BLaER1 treated with 17β-estradiol and CSF1 and Interleukin-3, amounts not matched to agents 10 nM and 100 nM (cell line): ENCODE results near the gene BTBD9.

Experiments used
- H3K27ac ChIP-seq, 11 experiments: shearing (Covaris generic); formaldehyde crosslinking; 2 replicates each; pipeline ENCODE4 v1.8.1; 2022
- H3K27me3 ChIP-seq, 11 experiments: shearing (Covaris generic); formaldehyde crosslinking; 2 replicates each; pipeline ENCODE4 v1.8.1; 2022
- H3K36me3 ChIP-seq, 11 experiments: shearing (Covaris generic); formaldehyde crosslinking; 2 replicates each; pipeline ENCODE4 v1.8.1; 2022
- H3K4me1 ChIP-seq, 10 experiments: shearing (Covaris generic); formaldehyde crosslinking; 2 replicates each; pipeline ENCODE4 v1.8.1; 2022
- H3K4me2 ChIP-seq, 11 experiments: shearing (Covaris generic); formaldehyde crosslinking; 2 replicates each; pipeline ENCODE4 v1.8.1; 2022
- H3K4me3 ChIP-seq, 10 experiments: shearing (Covaris generic); formaldehyde crosslinking; 2 replicates each; pipeline ENCODE4 v1.8.1; 2022
- H3K9ac ChIP-seq, 11 experiments: shearing (Covaris generic); formaldehyde crosslinking; 2 replicates each; pipeline ENCODE4 v1.8.1; 2022
- H3K9me3 ChIP-seq, 11 experiments: shearing (Covaris generic); formaldehyde crosslinking; replicated peaks in 1 of 11; 2 replicates each; pipeline ENCODE4 v1.8.1; 2022
- H4K20me1 ChIP-seq, 11 experiments: shearing (Covaris generic); formaldehyde crosslinking; 2 replicates each; pipeline ENCODE4 v1.8.1; 2022
- Cebpa-rat ChIP-seq, 11 experiments: shearing (Covaris generic); IDR thresholded peaks; 2 replicates each; pipeline ENCODE4 v1.8.1; 2022

Gene BTBD9

GRCh38 chr6:38270367-38270766 lies 369.4 kb downstream of the BTBD9 start:
- H3K9ac ChIP-seq: no peak overlapping the region
- peaks cover 0 to 7% (median 0%) of the 10 kb centered on the region in 10 experiments; a peak in 3 of 20 replicates for H3K4me1 ChIP-seq
- H3K27ac ChIP-seq: no peak overlapping the region
- no peaks in the 10 kb centered on the region for H3K9me3 ChIP-seq
- H3K36me3 ChIP-seq: no peaks in the 10 kb centered on the region
- 0 out of 22 replicates have a peak, but pooled peaks cover 0 to 3% (median 0%) of the 10 kb centered on the region in 11 experiments for H4K20me1 ChIP-seq
- H3K27me3 ChIP-seq: no peaks in the 10 kb centered on the region
- H3K4me2 ChIP-seq: no peak overlapping the region
- H3K4me3 ChIP-seq: no peak overlapping the region
- TF ChIP-seq Cebpa-rat (IDR thresholded peaks at IDR 0.05): no peak

- Histone ChIP-seq H3K9me3 (no peaks in the 10 kb centered on the region), H3K4me3 (no peak overlapping the region), H4K20me1 (0 out of 22 replicates have a peak, but pooled peaks cover 0 to 3% (median 0%) of the 10 kb centered on the region in 11 experiments), H3K27me3 (no peaks in the 10 kb centered on the region), H3K36me3 (no peaks in the 10 kb centered on the region), H3K9ac (no peak overlapping the region), H3K27ac (no peak overlapping the region), H3K4me1 (peaks cover 0 to 7% (median 0%) of the 10 kb centered on the region in 10 experiments; a peak in 3 of 20 replicates), H3K4me2 (no peak overlapping the region)
- no peak for TF ChIP-seq Cebpa-rat (IDR thresholded peaks at IDR 0.05)
These were observed 370.1 kb downstream of the BTBD9 start for GRCh38 chr6:38269461-38270172.

GRCh38 chr6:38268342-38268741 lies 371.4 kb downstream of the BTBD9 start:
- TF ChIP-seq Cebpa-rat (IDR thresholded peaks at IDR 0.05): no peak
- H3K27ac ChIP-seq: no peak overlapping the region
- no peaks in the 10 kb centered on the region for H3K36me3 ChIP-seq
- no peaks in the 10 kb centered on the region for H3K27me3 ChIP-seq
- H3K9ac ChIP-seq: no peak overlapping the region
- H3K4me1 ChIP-seq: peaks cover 0 to 7% (median 0%) of the 10 kb centered on the region in 10 experiments; a peak in 3 of 20 replicates
- 0 out of 22 replicates have a peak, but pooled peaks cover 0 to 3% (median 0%) of the 10 kb centered on the region in 11 experiments for H4K20me1 ChIP-seq
- H3K4me2 ChIP-seq: no peak overlapping the region
- H3K4me3 ChIP-seq: no peak overlapping the region
- no peaks in the 10 kb centered on the region for H3K9me3 ChIP-seq

GRCh38 chr6:38266921-38267354 lies 372.8 kb downstream of the BTBD9 start:
- TF ChIP-seq Cebpa-rat (IDR thresholded peaks at IDR 0.05): no peak
- Histone ChIP-seq H3K27ac (no peak overlapping the region), H3K27me3 (no peaks in the 10 kb centered on the region), H3K36me3 (no peaks in the 10 kb centered on the region), H4K20me1 (0 out of 22 replicates have a peak, but pooled peaks cover 0 to 3% (median 0%) of the 10 kb centered on the region in 11 experiments), H3K9me3 (no peaks in the 10 kb centered on the region), H3K4me3 (no peak overlapping the region), H3K4me2 (no peak overlapping the region), H3K9ac (no peak overlapping the region), H3K4me1 (peaks cover 0 to 19% (median 0%) of the 10 kb centered on the region in 10 experiments; a peak in 9 of 20 replicates)

- Histone ChIP-seq H4K20me1 (no peaks in the 10 kb centered on the region; a peak in 1 of 22 replicates), H3K36me3 (no peaks in the 10 kb centered on the region), H3K4me2 (no peak overlapping the region), H3K27ac (no peak overlapping the region), H3K4me3 (no peak overlapping the region), H3K27me3 (no peaks in the 10 kb centered on the region), H3K9ac (no peak overlapping the region), H3K9me3 (no peaks in the 10 kb centered on the region), H3K4me1 (peaks cover 0 to 31% (median under 1%) of the 10 kb centered on the region in 10 experiments; a peak in 10 of 20 replicates)
- TF ChIP-seq Cebpa-rat (IDR thresholded peaks at IDR 0.05): no peak
These were observed 375.1 kb downstream of the BTBD9 start for GRCh38 chr6:38264605-38265004.

- peak overlapping the region in 3 of 11 experiments; percentile 11 to 45 (median 43); a peak in 5 of 22 replicates for H3K4me2 ChIP-seq
- TF ChIP-seq Cebpa-rat (IDR thresholded peaks at IDR 0.05): no peak
- H3K9me3 ChIP-seq: no peaks in the 10 kb centered on the region
- no peak overlapping the region for H3K4me3 ChIP-seq
- no peak overlapping the region for H3K27ac ChIP-seq
- H4K20me1 ChIP-seq: peaks cover 0 to 5% (median 0%) of the 10 kb centered on the region in 11 experiments; a peak in 1 of 22 replicates
- no peak overlapping the region for H3K9ac ChIP-seq
- no peaks in the 10 kb centered on the region for H3K27me3 ChIP-seq
- H3K36me3 ChIP-seq: peaks cover 0 to 11% (median 0%) of the 10 kb centered on the region in 11 experiments; a peak in 3 of 22 replicates
- peaks cover 0 to 39% (median 5%) of the 10 kb centered on the region in 10 experiments; a peak in 12 of 20 replicates for H3K4me1 ChIP-seq
These were observed 377.1 kb downstream of the BTBD9 start for GRCh38 chr6:38262609-38263008.

GRCh38 chr6:38262026-38262425 lies 377.7 kb downstream of the BTBD9 start:
- peaks cover 0 to 5% (median 0%) of the 10 kb centered on the region in 11 experiments; a peak in 1 of 22 replicates for H4K20me1 ChIP-seq
- no peaks in the 10 kb centered on the region for H3K9me3 ChIP-seq
- H3K4me2 ChIP-seq: peak overlapping the region in 4 of 11 experiments; percentile 1 to 45 (median 27); a peak in 5 of 22 replicates
- H3K4me3 ChIP-seq: no peak overlapping the region
- no peak overlapping the region for H3K27ac ChIP-seq
- peaks cover 0 to 11% (median 0%) of the 10 kb centered on the region in 11 experiments; a peak in 4 of 22 replicates for H3K36me3 ChIP-seq
- no peak overlapping the region for H3K9ac ChIP-seq
- no peaks in the 10 kb centered on the region for H3K27me3 ChIP-seq
- peaks cover 0 to 39% (median 5%) of the 10 kb centered on the region in 10 experiments; a peak in 12 of 20 replicates for H3K4me1 ChIP-seq
- no peak for TF ChIP-seq Cebpa-rat (IDR thresholded peaks at IDR 0.05)

GRCh38 chr6:38261626-38262025 lies 378.1 kb downstream of the BTBD9 start:
- H3K27ac ChIP-seq: no peak overlapping the region

GRCh38 chr6:38259736-38260135 lies 380.0 kb downstream of the BTBD9 start:
- H3K9ac ChIP-seq: no peak overlapping the region
- H3K36me3 ChIP-seq: peaks cover 0 to 34% (median 8%) of the 10 kb centered on the region in 11 experiments; a peak in 11 of 22 replicates
- peak overlapping the region in 4 of 11 experiments; percentile 54 to 78 (median 63); a peak in 8 of 22 replicates for H3K4me2 ChIP-seq
- H3K4me1 ChIP-seq: peaks cover 0 to 39% (median 5%) of the 10 kb centered on the region in 10 experiments; a peak in 12 of 20 replicates
- H3K4me3 ChIP-seq: no peak overlapping the region
- H3K27ac ChIP-seq: 0 out of 22 replicates have a peak overlapping the region, but pooled peaks of 1 of the 11 experiments have one; percentile 7
- no peaks in the 10 kb centered on the region for H3K27me3 ChIP-seq
- peaks cover 0 to 5% (median 0%) of the 10 kb centered on the region in 11 experiments; a peak in 1 of 22 replicates for H4K20me1 ChIP-seq
- peaks cover 0 to 6% (median 0%) of the 10 kb centered on the region in 11 experiments; a peak in 3 of 22 replicates for H3K9me3 ChIP-seq
- TF ChIP-seq Cebpa-rat (IDR thresholded peaks at IDR 0.05): no peak

More at GRCh38 chr6:38261626-38262025, 378.1 kb downstream of the BTBD9 start:
- H3K4me3 ChIP-seq: no peak overlapping the region
- H3K4me2 ChIP-seq: peak overlapping the region in 3 of 11 experiments; percentile 1 to 45 (median 43); a peak in 3 of 22 replicates
- no peak for TF ChIP-seq Cebpa-rat (IDR thresholded peaks at IDR 0.05)
- peaks cover 0 to 15% (median 0%) of the 10 kb centered on the region in 11 experiments; a peak in 5 of 22 replicates for H3K36me3 ChIP-seq
- no peak overlapping the region for H3K9ac ChIP-seq
- peaks cover 0 to 39% (median 5%) of the 10 kb centered on the region in 10 experiments; a peak in 12 of 20 replicates for H3K4me1 ChIP-seq
- H3K9me3 ChIP-seq: no peaks in the 10 kb centered on the region
- H3K27me3 ChIP-seq: no peaks in the 10 kb centered on the region
- peaks cover 0 to 5% (median 0%) of the 10 kb centered on the region in 11 experiments; a peak in 1 of 22 replicates for H4K20me1 ChIP-seq
